ENCODE results near the gene ZMYM4.

The ZMYM4 gene

GRCh38 chr1:35437200-35437599 is 168.7 kb downstream of the ZMYM4 start:
- TF ChIP-seq CTCF (IDR thresholded peaks at IDR 0.05; ENCODE audit: borderline replicate concordance, insufficient read depth, low read depth, low read length) = no peak
- no peak overlapping the region for H3K4me3 ChIP-seq (ENCODE audit: low read depth, low read length)

GRCh38 chr1:35439626-35440025 is 171.1 kb downstream of the ZMYM4 start:
- TF ChIP-seq CTCF (IDR thresholded peaks at IDR 0.05; ENCODE audit: borderline replicate concordance, insufficient read depth, low read depth, low read length) = no peak
- no peak overlapping the region for H3K4me3 ChIP-seq (ENCODE audit: low read depth, low read length)

GRCh38 chr1:35441926-35442579 is 173.5 kb downstream of the ZMYM4 start:
- TF ChIP-seq CTCF (IDR thresholded peaks at IDR 0.05; ENCODE audit: borderline replicate concordance, insufficient read depth, low read depth, low read length) = no peak
- no peak overlapping the region for H3K4me3 ChIP-seq (ENCODE audit: low read depth, low read length)

- no peak for TF ChIP-seq CTCF (IDR thresholded peaks at IDR 0.05; ENCODE audit: borderline replicate concordance, insufficient read depth, low read depth, low read length)
These were observed 174.2 kb downstream of the ZMYM4 start for GRCh38 chr1:35442734-35443133.

GRCh38 chr1:35443768-35444518 is 175.4 kb downstream of the ZMYM4 start:
- peak; percentile 25; the same call in 1 of the 2 replicates for TF ChIP-seq CTCF (IDR thresholded peaks at IDR 0.05; ENCODE audit: borderline replicate concordance, insufficient read depth, low read depth, low read length)
- H3K4me3 ChIP-seq (ENCODE audit: low read depth, low read length) = no peak overlapping the region

More at GRCh38 chr1:35442734-35443133, 174.2 kb downstream of the ZMYM4 start:
- no peak overlapping the region for H3K4me3 ChIP-seq (ENCODE audit: low read depth, low read length)

GRCh38 chr1:35444519-35444774 is 175.9 kb downstream of the ZMYM4 start:
- H3K4me3 ChIP-seq (ENCODE audit: low read depth, low read length) = no peak overlapping the region
- no peak for TF ChIP-seq CTCF (IDR thresholded peaks at IDR 0.05; ENCODE audit: borderline replicate concordance, insufficient read depth, low read depth, low read length)

- no peak overlapping the region for H3K4me3 ChIP-seq (ENCODE audit: low read depth, low read length)
- TF ChIP-seq CTCF (IDR thresholded peaks at IDR 0.05; ENCODE audit: borderline replicate concordance, insufficient read depth, low read depth, low read length) = no peak
These were observed 178.8 kb downstream of the ZMYM4 start for GRCh38 chr1:35447278-35447677.

Measured in GM12875 (cell line).